Psoas muscle (tissue), 8 donors: ENCODE results near the gene IBTK. TPM values are rescaled to one million over a fixed set of nuclear protein-coding genes. Genes with fewer than 3 reads are reported as not detected.
A peak's percentile ranks its signal among the peaks of the same experiment; 100 is the strongest.

Source experiments
- ATAC-seq, 4 donors: fragments of 200-7000 bp; cut with Tn5 transposase; one replicate each; pipeline ENCODE4 v1.9.1; 2020; ENCODE audit warnings: moderate library complexity in 3 of 4, mild to moderate bottlenecking in 2 of 4
- DNase-seq, 2 donors: peaks; one replicate each; pipeline ENCODE4 v3.0.0-alpha.2; 2020
- H3K27ac ChIP-seq: fragments of 200-600 bp; one replicate; pipeline ENCODE4 v1.8.0; 2022
- H3K27me3 ChIP-seq, 3 donors: fragments of 200-600 bp in 1 of 3; one replicate each; pipeline versions ENCODE4 v1.6.1 to v1.8.0; 2013 to 2022; ENCODE audit warnings: low read length in 2 of 3, mild to moderate bottlenecking in 2 of 3, moderate library complexity in 1 of 3; ENCODE audit not compliant: insufficient read depth in 3 of 3
- H3K36me3 ChIP-seq, 2 donors: fragments of 200-600 bp in 1 of 2; one replicate each; pipeline versions ENCODE4 v1.6.1 to v1.8.0; 2013 to 2022; ENCODE audit warnings: low read depth in 1 of 2, mild to moderate bottlenecking in 1 of 2, moderate library complexity in 1 of 2; ENCODE audit not compliant: insufficient read depth in 1 of 2
- H3K4me1 ChIP-seq: fragments of 200-600 bp; one replicate; pipeline ENCODE4 v1.8.0; 2022
- H3K4me3 ChIP-seq: fragments of 200-600 bp; one replicate; pipeline ENCODE4 v1.8.0; 2022; ENCODE audit warnings: mild to moderate bottlenecking
- H3K9me3 ChIP-seq: fragments of 200-600 bp; one replicate; pipeline ENCODE4 v1.8.0; 2022
- CTCF ChIP-seq: fragments of 200-600 bp; IDR thresholded peaks from one replicate; pipeline ENCODE4 v1.8.0; 2022; ENCODE audit warnings: antibody characterized with exemption
- WGBS, 3 donors: extraction: QIAGEN DNeasy Blood & Tissue Kit; methylation state at CpG; one replicate each; pipeline versions ENCODE4 v1.1.6 to v1.1.7; 2013; 5-methylcytosine and 5-hydroxymethylcytosine counted together
- intact Hi-C, 2 donors: fragments of 100-400 bp; cut with DNase I; formaldehyde crosslinking; loops; one replicate each; pipeline versions ENCODE4 v1.11.0 to v1.14.2; 2022
- polyA plus RNA-seq, 3 donors: library from polyadenylated mRNA; stranded (reverse); fragments of 200-250 nt; gene quantifications; one replicate each; pipeline ENCODE4 v1.2.3, GENCODE V29; 2013
- total RNA-seq, 4 donors: library from RNA; stranded (reverse); fragmentation: NEBNext Ultra II Directional in 2 of 4; extraction: Animal tissue kit (Norgen Biotek cat#: 25700) in 2 of 4; gene quantifications; one replicate each; pipeline versions ENCODE4 v1.2.1 to v1.2.4, GENCODE V29; 2021 to 2023
- donor health status: healthy with polysubstance abuse.
- donor health status: DM: no; HTN: no; CAD: no; lungs with moderate emphysema.
- donor health status: Bipolar disorder and iron deficiency.
- donor health status: healthy.
- donor health status: DM: yes; HTN: yes; CAD: no.
- donor health status: DM: no; HTN: no; CAD: no.
- donor health status: DM: no; HTN: no; CAD: no.
- donor health status: DM: yes; HTN: yes; CAD: no.

The IBTK gene
- total and polyA plus RNA-seq, 7 donors: 23.8 to 42.8 (median 29.4) TPM

GRCh38 chr6:82239597-82239996 lies 7.9 kb downstream of the IBTK start:
- intact Hi-C loops: no loop called here
- no peak for ATAC-seq
- Histone ChIP-seq H3K4me1 (peaks cover 30% of the 10 kb centered on the region), H3K4me3 (no peak overlapping the region), H3K9me3 (no peaks in the 10 kb centered on the region), H3K27me3 (no peaks in the 10 kb centered on the region), H3K27ac (no peak overlapping the region), H3K36me3 (peaks cover 3 to 23% of the 10 kb centered on the region in 2 donors)
- no peak for DNase-seq
- 95 to 98% (median 96%) methylated on average over 2 of the region's 2 CpGs for WGBS, 3 donors
- no peak for TF ChIP-seq CTCF

- no peak for TF ChIP-seq CTCF
- ATAC-seq: peak in 1 of 4 donors; percentile 37
- Histone ChIP-seq H3K27ac (no peak overlapping the region), H3K36me3 (peaks cover 3 to 48% of the 10 kb centered on the region in 2 donors), H3K4me3 (no peak overlapping the region), H3K4me1 (peaks cover 19% of the 10 kb centered on the region), H3K9me3 (no peaks in the 10 kb centered on the region), H3K27me3 (no peaks in the 10 kb centered on the region)
- intact Hi-C loops: no loop called here
- 23 to 29% (median 27%) methylated on average over 1 of the region's 1 CpG for WGBS, 3 donors
- no peak for DNase-seq
Measured at GRCh38 chr6:82237013-82237412, 10.5 kb downstream of the IBTK start.

- TF ChIP-seq CTCF: no peak
- H3K4me1 ChIP-seq: no peaks in the 10 kb centered on the region
- DNase-seq: no peak
- peaks cover 0 to 90% of the 10 kb centered on the region in 2 donors for H3K36me3 ChIP-seq
- WGBS, 3 donors: 99 to 100% (median 100%) methylated on average over 1 of the region's 1 CpG
- H3K27me3 ChIP-seq: no peaks in the 10 kb centered on the region
- no peak for ATAC-seq
- no peak overlapping the region for H3K4me3 ChIP-seq
- no peak overlapping the region for H3K27ac ChIP-seq
- no peaks in the 10 kb centered on the region for H3K9me3 ChIP-seq
- intact Hi-C loops: loop anchor here in 1 of 2 donors (5.0 kb wide), 1 partner anchor 35 kb away; no protein-coding TSS in a partner anchor
Measured at GRCh38 chr6:82227770-82228169, 19.8 kb downstream of the IBTK start.

- Histone ChIP-seq H3K27me3 (no peaks in the 10 kb centered on the region), H3K9me3 (no peaks in the 10 kb centered on the region), H3K4me3 (no peak overlapping the region), H3K36me3 (peaks cover 0 to 99% of the 10 kb centered on the region in 2 donors), H3K4me1 (no peaks in the 10 kb centered on the region), H3K27ac (no peak overlapping the region)
- ATAC-seq (no peak), DNase-seq (no peak)
- intact Hi-C loops: no loop called here
- 96 to 98% (median 98%) methylated on average over 2 of the region's 2 CpGs for WGBS, 3 donors
- TF ChIP-seq CTCF: no peak
Measured at GRCh38 chr6:82220167-82220566, 27.4 kb downstream of the IBTK start.

DNA sequence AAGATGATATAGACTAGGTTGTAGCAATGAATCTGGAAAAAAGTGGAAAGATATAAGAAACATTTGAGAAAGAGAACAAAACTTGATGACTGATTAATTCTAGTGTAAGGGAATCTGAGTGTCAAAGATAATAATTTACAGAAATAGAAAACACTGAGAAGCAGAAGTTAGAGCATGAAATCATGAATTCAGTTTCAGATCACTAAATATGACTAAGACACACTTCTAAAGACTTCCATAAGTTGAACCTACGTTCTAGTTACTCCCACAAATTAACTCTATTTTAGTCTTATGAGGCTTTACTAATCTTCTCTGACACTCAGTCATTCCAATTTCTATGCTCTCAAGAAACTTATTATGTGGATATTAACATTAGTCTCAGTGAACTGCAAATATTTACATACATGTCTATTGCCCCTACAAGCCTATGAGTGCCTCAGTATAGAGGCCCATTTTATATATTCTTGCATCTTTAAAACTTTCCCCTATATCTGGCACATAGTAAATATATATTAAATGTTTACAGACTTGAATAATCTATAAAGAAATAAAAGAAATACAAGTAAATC lies 30.4 kb downstream of the IBTK start:
- H3K4me3 ChIP-seq: no peak overlapping the region
- H3K27me3 ChIP-seq: no peaks in the 10 kb centered on the region
- H3K9me3 ChIP-seq: no peaks in the 10 kb centered on the region
- TF ChIP-seq CTCF: no peak
- no peak for DNase-seq
- H3K27ac ChIP-seq: no peak overlapping the region
- intact Hi-C loops: loop anchor here (10.0 kb wide), 1 partner anchor 938 kb away; no protein-coding TSS in a partner anchor
- 79 to 85% (median 82%) methylated on average over 1 of the region's 1 CpG for WGBS, 3 donors
- H3K4me1 ChIP-seq: no peaks in the 10 kb centered on the region
- ATAC-seq: no peak
- peaks cover 3 to 97% of the 10 kb centered on the region in 2 donors for H3K36me3 ChIP-seq
